GM19240 (cell line): ENCODE results near the gene GJB3.

Source experiments
- DNase-seq: peaks from one replicate; pipeline ENCODE4 v3.0.0; 2011; ENCODE audit warnings: low spot score; ENCODE audit not compliant: insufficient read length

GJB3 gene

DNA sequence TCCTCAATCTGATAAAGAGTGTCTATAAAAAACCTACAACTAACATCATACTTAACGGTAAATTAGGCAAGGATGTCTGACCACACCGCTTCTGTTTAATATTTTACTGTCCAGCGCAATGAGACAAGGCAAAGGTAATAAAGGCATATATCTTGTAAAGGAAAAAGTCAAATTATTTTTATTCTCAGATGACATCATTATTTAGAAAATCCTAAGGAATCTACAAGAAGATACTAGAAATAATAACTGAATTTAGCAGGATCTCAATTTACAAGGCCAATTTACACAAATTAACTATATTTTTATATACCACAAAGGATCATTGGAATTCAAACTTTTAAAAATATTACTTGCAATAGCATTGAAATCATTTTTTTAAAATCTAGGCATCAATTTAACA lies 41.2 kb downstream of the GJB3 start:
- DNase-seq: no peak

DNA sequence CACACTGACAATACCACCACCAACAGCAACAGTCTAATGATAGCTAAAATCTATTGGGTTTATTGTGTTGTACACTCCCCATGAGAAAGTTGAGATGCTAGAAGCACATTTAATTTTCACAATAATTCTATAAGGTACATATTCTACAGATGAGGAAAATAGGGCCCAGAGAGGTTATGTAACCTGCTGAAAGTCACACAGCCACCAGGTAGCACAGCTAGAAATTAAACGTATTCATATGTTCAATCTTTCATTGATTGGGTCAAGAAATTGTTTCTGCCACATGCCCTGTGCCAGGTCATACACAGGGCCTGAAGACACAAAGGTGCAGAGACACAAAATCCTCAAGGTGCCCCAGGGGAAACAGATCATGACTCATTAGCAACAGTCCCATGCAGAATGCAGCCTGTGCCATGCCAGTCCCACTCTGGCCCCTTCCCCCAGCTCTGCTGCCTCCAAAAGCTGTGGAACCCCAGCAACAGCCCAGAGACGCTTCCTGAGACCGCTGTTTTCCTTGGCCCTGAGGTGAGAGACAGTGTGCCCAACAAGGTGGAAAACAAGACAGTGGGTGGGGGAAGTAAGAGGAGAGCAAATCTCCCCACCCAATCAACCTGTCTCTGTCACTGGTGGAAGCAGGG lies 43.9 kb downstream of the GJB3 start:
- DNase-seq: no peak

DNA sequence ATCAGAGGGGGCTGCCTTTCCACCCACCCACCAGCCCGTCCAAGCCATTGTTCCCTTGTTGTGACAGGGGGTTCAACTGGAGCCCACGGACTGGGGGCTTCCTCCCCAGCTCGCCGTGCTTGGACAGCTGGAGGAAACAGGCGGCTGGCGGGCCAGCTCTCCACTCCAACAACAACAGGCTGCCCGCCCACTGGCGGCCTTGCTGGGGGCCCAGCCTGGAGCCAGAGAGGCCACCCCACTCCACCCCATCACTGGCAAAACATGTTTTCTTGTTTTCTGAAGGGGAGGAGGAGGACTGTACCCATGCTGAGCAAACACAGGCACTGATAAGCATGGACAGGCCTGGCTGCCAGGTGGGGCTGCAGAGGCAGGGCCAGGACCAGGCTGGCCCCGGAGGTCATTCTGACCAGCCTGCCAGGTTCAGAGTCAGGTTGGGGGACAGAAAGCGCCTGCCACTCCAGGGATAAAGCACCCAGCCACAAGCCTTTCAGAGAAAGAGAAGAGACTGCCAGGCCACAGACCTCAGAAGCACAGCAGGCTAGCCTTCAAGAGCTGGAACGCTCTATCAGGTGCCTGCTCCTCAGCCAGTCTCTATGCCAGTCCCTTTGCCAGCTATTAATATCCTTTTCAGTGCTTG lies 44.6 kb downstream of the GJB3 start:
- DNase-seq: no peak

GRCh38 chr1:34827341-34827941 lies 46.4 kb downstream of the GJB3 start:
- DNase-seq: no peak

DNA sequence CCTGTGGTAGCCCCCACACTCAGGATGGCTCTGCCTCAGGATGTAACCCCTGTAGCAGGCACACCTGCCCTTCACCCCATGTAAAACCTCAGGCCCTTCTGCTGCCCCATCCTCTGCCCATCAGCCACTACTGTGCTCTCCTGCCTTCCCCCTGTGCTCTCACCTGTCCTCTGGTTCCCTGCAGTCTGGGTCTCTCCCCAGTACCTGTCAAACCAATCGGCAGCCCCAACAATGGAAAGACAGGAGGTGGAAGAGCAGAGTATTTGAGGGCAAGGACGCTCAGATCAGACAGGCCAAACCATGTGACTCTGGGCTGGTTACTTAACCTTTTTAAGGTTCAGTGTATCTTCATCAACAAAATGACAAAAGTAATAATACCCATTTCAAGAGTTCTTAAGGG lies 47.6 kb downstream of the GJB3 start:
- DNase-seq: no peak

DNA sequence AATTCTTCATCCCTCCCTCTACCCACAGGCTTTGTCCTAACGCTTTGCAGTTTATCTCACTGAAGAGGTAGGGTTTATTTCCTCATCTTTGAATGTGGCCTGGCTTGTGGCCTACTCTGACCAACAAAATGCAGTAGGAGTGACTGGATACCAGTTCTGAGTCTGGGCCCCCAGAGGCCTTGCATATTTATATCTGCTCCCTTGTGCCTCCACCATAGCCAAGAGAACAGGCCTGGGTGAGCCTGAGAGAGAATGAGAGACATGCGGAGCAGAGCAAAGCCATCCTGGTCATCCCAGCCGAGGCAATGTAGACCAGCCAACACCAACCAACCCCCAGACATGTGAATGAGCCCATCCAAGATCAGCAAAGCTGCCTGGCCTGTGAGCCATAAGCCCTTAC lies 48.2 kb downstream of the GJB3 start:
- no peak for DNase-seq

DNA sequence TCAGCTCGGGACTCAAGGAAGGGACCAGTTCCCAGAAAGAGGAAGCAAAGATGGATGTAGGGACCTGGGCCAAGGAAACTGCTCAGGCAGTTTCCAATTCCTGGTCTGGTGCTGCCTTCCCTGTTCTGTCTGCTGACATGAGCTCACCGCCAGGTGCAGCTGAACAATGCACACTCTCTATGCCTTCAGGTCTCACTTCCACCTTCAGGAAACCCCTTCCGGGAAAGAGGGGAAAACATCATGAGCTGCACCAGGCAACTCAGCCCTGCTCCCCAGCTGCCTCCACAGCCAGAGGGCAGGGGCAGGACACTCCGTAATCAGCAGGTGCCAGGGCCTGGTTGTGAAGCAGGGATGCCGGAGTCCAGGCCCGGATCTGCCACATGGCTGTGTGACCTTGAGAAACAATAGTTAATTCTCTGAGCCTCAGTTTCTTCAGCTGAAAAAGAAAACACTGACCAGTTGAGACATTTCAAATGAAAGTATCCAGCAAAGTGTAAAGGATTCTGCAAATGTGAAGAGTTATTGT lies 50.8 kb downstream of the GJB3 start:
- no peak for DNase-seq

GRCh38 chr1:34833711-34834110 lies 52.7 kb downstream of the GJB3 start:
- DNase-seq: no peak
